MM.1S (cell line): ENCODE data around the gene HTR7.

Experiments
- DNase-seq: peaks from one replicate; pipeline ENCODE4 v3.0.0-alpha.2; 2015
- H2AFZ ChIP-seq: fragments of 300-600 bp; sonication (generic); 2 replicates; pipeline ENCODE4 v1.6.0; 2016; ENCODE audit warnings: antibody characterized with exemption, low read length
- H3F3A ChIP-seq: fragments of 300-600 bp; sonication (generic); 2 replicates; pipeline ENCODE4 v1.6.1; 2016; ENCODE audit warnings: mild to moderate bottlenecking, antibody characterized with exemption, low read length, moderate library complexity, mixed read lengths; ENCODE audit not compliant: insufficient read depth
- H3K27ac ChIP-seq: fragments of 300-600 bp; sonication (generic); 2 replicates; pipeline ENCODE4 v1.5.1; 2016; ENCODE audit warnings: mild to moderate bottlenecking, low read length
- H3K27me3 ChIP-seq: fragments of 300-600 bp; sonication (generic); replicated peaks from 2 replicates; pipeline ENCODE4 v1.6.0; 2016; ENCODE audit warnings: low read length; ENCODE audit not compliant: insufficient read depth
- H3K36me3 ChIP-seq: fragments of 300-600 bp; sonication (generic); replicated peaks from 2 replicates; pipeline ENCODE4 v1.6.1; 2016; ENCODE audit warnings: mild to moderate bottlenecking, low read length, mixed read lengths; ENCODE audit not compliant: insufficient read depth
- H3K4me1 ChIP-seq: fragments of 300-600 bp; sonication (generic); 2 replicates; pipeline ENCODE4 v1.6.1; 2016; ENCODE audit warnings: low read length, mixed read lengths
- H3K4me2 ChIP-seq: fragments of 300-600 bp; sonication (generic); 2 replicates; pipeline ENCODE4 v1.6.0; 2016; ENCODE audit warnings: low read depth, low read length
- H3K4me3 ChIP-seq: fragments of 300-600 bp; sonication (generic); 2 replicates; pipeline ENCODE4 v1.5.1; 2016; ENCODE audit warnings: low read length, mixed read lengths
- H3K79me2 ChIP-seq: fragments of 300-600 bp; sonication (generic); 2 replicates; pipeline ENCODE4 v1.6.1; 2016; ENCODE audit warnings: mixed run types, low read length, mixed read lengths
- H3K9ac ChIP-seq: fragments of 300-600 bp; sonication (generic); 2 replicates; pipeline ENCODE4 v1.6.1; 2016; ENCODE audit warnings: low read length, mixed read lengths
- H3K9me2 ChIP-seq: fragments of 300-600 bp; sonication (generic); replicated peaks from 2 replicates; pipeline ENCODE4 v1.6.1; 2016; ENCODE audit warnings: mild to moderate bottlenecking, low read length, mixed read lengths; ENCODE audit not compliant: insufficient read depth
- H3K9me3 ChIP-seq: fragments of 300-600 bp; sonication (generic); replicated peaks from 2 replicates; pipeline ENCODE4 v1.6.1; 2016; ENCODE audit warnings: mild to moderate bottlenecking, low read length, mixed read lengths; ENCODE audit not compliant: insufficient read depth
- H4K20me1 ChIP-seq: fragments of 300-600 bp; sonication (generic); 2 replicates; pipeline ENCODE4 v1.6.1; 2016; ENCODE audit warnings: mild to moderate bottlenecking, low read length, moderate library complexity, mixed read lengths; ENCODE audit not compliant: insufficient read depth
- CTCF ChIP-seq: fragments of 300-600 bp; sonication (generic); IDR thresholded peaks from 2 replicates; pipeline ENCODE4 v1.5.1; 2016; ENCODE audit warnings: antibody characterized with exemption, low read length, mixed read lengths
- EZH2 ChIP-seq: fragments of 300-600 bp; sonication (generic); optimal IDR thresholded peaks from 2 replicates; pipeline ENCODE3; 2017; ENCODE audit warnings: low read depth, mild to moderate bottlenecking, antibody characterized with exemption, low read length, mixed read lengths
- EZH2phosphoT487 ChIP-seq: fragments of 300-600 bp; sonication (generic); IDR thresholded peaks from 2 replicates; pipeline ENCODE4 v1.6.1; 2018; ENCODE audit warnings: antibody characterized with exemption, low read length

The HTR7 gene

DNA sequence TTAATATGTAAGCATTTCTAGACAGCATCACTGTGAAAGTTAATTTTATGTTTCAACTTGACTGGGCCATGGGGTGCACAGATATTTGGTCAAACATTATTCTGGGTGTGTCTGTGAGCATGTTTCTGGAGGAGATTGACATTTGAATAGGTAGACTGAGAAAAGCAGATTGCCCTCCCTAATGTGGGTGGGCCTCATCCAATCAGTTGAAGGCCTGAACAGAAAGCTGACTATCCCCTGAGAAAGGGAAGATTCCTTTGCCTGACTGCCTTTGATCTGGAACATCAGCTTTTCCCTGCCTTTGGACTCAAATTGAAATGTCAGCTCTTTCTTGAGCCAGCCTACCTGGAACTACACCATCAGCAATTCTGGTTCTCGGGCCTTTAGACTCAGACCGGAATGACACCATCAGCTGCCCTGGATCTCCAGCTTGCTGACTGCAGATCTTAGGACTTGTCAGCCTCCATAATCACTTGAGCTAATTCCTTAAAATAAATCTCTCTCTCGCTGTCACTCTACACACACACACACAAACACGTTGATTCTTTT, 8.3 kb upstream of the HTR7 start:
- Histone ChIP-seq H3K4me1 (peaks cover 22% of the 10 kb centered on the region), H3K4me2 (peak overlapping the region; percentile 28; the same call in 1 of the 2 replicates), H3F3A (no peaks in the 10 kb centered on the region), H2AFZ (no peak overlapping the region), H3K27me3 (no peaks in the 10 kb centered on the region), H4K20me1 (no peaks in the 10 kb centered on the region), H3K4me3 (no peak overlapping the region), H3K27ac (no peak overlapping the region), H3K9me2 (no peaks in the 10 kb centered on the region), H3K36me3 (no peaks in the 10 kb centered on the region), H3K79me2 (no peaks in the 10 kb centered on the region), H3K9me3 (no peaks in the 10 kb centered on the region), H3K9ac (no peak overlapping the region)
- DNase-seq: peak; percentile 15
- no peak for TF ChIP-seq EZH2phosphoT487
- no peak for TF ChIP-seq EZH2
- TF ChIP-seq CTCF: no peak

- TF ChIP-seq CTCF (peak; percentile 40), EZH2phosphoT487 (no peak)
- Histone ChIP-seq H3K9ac (no peak overlapping the region), H3K79me2 (no peaks in the 10 kb centered on the region), H3F3A (no peaks in the 10 kb centered on the region), H3K4me3 (no peak overlapping the region), H3K4me2 (peak overlapping the region; percentile 28; the same call in 1 of the 2 replicates), H3K9me3 (no peaks in the 10 kb centered on the region), H2AFZ (no peak overlapping the region), H3K27ac (no peak overlapping the region), H3K9me2 (no peaks in the 10 kb centered on the region), H3K4me1 (peaks cover 21% of the 10 kb centered on the region), H3K27me3 (no peaks in the 10 kb centered on the region), H4K20me1 (no peaks in the 10 kb centered on the region), H3K36me3 (no peaks in the 10 kb centered on the region)
- peak; percentile 25 for DNase-seq
Measured at GRCh38 chr10:90865401-90865800, 7.6 kb upstream of the HTR7 start.

GRCh38 chr10:90862908-90863514, 5.2 kb upstream of the HTR7 start:
- no peaks in the 10 kb centered on the region for H4K20me1 ChIP-seq
- H3K27ac ChIP-seq: no peak overlapping the region
- no peaks in the 10 kb centered on the region for H3K27me3 ChIP-seq
- peak; percentile 38 for DNase-seq
- TF ChIP-seq EZH2phosphoT487: no peak
- no peak for TF ChIP-seq EZH2
- TF ChIP-seq CTCF: peak; percentile 78
- no peak overlapping the region for H3K4me2 ChIP-seq
- no peaks in the 10 kb centered on the region for H3K9me2 ChIP-seq
- no peak overlapping the region for H3K9ac ChIP-seq
- no peaks in the 10 kb centered on the region for H3F3A ChIP-seq
- no peaks in the 10 kb centered on the region for H3K79me2 ChIP-seq
- no peak overlapping the region for H2AFZ ChIP-seq
- no peaks in the 10 kb centered on the region for H3K36me3 ChIP-seq
- no peak overlapping the region for H3K4me3 ChIP-seq
- H3K4me1 ChIP-seq: peaks cover 21% of the 10 kb centered on the region
- no peaks in the 10 kb centered on the region for H3K9me3 ChIP-seq
